GM19372 (cell line): ENCODE data around the gene RGS3.
"Not testable (repeated sequence)": the region's sequence is repeated elsewhere in the genome, so short reads cannot be mapped to it uniquely, and the experiment has no call there.

Experiments
- ATAC-seq: cut with Tn5 transposase; IDR thresholded peaks from one replicate; pipeline ENCODE4 v1.9.1; 2021; ENCODE audit warnings: mild to moderate bottlenecking, low read depth, moderate library complexity; ENCODE audit not compliant: unreplicated experiment

The RGS3 gene

DNA sequence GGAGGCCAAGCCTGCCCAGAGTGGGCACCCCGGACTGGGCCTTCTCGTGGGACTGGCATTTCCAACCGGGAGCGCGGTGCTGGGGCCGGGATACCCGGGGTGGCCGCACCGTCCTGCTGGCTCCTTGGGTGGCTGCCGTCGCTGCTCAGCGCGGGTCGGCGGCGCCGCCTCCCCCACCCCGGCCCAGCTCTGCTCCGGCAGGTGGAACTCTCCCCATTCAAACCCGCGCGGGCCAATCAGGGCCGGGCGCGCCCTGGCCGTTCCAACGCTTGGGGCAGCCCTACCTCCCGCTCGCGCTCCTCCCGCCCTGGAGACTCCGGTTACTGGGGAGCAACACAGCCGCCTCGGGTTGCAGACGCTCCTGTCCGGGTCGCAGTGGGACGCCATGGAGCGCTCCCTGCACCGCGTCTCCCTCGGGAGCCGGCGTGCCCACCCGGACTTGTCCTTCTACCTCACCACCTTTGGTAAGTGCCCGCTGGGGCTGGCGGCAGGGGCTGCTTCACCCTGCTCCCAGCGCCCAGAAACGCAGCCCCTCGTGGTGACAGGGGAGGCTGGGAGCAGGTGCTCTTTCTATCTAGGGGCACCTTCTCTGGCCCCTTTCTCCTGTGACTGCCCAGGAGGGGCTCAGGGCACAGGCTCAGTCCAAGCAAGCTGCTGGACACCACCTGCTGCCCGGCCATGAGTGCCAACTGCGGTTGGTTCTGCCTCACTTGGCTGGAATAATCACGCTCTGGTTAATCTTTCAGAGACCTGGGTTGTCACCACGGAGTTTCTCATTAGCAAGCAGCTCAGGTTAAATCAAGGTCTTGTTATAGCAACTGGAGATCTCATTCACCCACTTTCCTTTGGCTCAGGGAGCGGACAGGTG is at the start of gene RGS3:
RGS3 (plus strand) TSS at position 310 of the 868 bp plus-strand sequence; CDS start at position 386, 76 bp downstream.
- no peak for ATAC-seq

DNA sequence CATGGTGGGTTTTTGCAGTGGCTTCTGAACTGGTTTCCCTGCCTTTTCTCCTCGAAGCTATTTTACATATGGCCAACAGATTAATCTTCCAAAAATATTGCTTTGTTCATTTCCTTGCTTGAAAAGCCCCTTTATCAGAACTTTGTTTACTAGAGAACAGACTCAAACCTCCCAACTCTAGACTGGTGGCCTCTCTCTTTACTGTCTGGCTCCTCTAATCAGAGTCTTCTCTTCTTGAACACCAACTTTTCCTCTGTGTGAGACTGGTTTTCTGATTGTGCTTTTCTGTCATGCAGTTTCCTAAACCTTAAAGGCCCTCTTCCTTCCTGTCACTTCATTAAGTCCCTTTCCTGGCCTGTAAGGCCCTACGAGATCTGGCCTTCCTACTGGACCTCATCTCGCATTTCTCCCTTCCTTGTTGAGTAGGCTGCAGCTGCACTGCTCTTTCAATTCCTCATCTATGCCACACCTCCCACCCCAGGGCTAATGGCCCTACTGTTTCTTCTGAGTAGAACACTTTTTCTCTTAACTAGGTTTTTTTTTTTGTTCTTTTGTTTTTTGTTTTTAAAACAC is 47.3 kb upstream of the RGS3 start:
- ATAC-seq = peak; percentile 99

DNA sequence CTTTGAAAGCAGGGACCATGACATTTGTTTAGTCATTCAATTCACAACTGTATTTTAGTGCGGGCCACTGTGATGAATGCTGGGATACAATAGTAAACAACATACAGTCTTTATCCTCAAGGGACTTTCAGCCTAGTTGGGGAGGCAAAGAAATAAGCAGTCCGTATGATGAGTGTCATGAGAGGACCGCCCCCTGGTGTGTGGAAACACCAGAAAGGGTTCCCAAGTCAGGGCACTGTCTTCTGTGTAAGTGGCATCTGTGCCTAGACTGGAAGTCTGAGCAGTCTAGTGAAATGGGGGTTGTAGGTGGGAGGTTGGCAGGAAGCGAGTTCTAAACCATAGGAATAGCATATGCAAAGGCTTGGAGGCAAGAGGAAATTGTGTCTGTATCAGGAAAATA is 46.2 kb upstream of the RGS3 start:
- ATAC-seq = no peak

DNA sequence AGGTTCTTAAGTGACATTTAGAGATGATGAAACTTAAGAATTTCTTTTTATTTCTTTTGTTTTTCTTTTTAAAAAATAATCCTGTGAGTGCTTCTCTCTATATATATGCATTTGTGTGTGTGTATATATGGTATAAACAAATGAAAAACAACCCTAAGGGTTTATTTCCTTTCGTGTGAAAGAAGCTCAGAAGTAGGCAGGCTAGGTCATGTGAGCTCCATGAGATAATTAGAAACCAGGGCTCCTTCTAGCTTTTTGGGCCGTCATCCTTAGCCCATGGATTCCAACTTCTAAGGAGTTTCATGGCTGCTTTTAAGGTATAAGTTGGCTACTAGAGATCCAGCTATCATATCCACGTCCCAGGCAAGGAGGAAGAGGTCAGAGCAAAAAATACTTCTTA is 41.8 kb upstream of the RGS3 start:
- ATAC-seq = no peak

DNA sequence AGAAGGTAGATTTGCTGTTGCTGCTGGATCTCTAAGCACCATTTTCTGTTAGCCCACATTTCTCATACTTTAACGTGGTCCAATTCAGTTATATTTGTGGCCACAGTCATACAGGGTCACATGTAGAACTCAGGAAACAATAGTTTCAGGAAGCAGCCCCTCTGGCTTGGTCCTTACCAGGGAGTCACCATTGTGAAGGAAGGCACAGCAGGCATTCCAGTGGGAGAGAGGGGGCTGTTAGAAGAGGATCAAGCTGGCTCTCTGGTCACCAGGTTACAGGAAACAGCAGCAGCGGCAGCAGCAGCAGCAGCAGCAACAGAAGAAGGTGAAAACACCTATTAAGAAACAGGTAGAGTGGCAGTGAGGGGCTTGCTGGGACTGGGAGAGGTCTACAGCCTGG is 38.5 kb upstream of the RGS3 start:
- no peak for ATAC-seq

DNA sequence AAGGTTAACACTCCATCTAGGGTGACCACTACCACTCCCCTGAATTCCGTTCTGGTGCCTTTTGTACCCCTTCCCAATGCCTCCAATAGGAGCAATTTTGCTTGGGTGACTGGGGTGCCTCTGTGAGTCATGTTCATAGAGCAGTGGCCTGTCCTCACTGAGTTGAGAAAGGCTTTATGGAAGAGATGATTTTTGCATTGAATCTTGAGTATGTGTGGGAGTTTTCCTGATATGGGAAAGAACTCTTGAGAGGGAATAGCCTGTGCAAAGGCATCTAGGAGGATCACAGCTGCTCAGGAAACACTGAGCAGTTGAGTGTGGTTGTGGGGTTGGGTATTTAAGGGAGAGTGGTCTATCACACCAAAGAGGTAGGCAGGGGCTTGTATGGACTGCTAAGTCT is 36.8 kb upstream of the RGS3 start:
- ATAC-seq = no peak

DNA sequence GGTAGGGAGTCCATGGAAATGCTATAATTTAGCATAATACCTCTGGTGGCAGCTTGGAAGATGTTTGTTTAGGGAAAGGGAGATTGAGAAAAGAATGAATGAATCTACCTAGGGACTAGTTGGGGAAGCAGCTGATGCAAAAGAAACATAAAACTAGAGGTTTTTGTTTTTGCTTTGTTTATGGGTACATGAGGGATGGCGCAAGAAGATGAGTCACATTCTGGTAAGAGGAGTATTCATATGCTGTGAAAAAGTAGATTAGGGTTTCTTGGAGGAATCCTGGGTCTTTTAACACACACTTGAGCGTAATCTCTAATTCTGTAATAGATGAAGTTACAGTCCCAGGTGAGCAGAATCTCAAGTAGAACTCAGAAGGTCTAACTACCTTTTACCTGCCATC is 35.9 kb upstream of the RGS3 start:
- no peak for ATAC-seq

DNA sequence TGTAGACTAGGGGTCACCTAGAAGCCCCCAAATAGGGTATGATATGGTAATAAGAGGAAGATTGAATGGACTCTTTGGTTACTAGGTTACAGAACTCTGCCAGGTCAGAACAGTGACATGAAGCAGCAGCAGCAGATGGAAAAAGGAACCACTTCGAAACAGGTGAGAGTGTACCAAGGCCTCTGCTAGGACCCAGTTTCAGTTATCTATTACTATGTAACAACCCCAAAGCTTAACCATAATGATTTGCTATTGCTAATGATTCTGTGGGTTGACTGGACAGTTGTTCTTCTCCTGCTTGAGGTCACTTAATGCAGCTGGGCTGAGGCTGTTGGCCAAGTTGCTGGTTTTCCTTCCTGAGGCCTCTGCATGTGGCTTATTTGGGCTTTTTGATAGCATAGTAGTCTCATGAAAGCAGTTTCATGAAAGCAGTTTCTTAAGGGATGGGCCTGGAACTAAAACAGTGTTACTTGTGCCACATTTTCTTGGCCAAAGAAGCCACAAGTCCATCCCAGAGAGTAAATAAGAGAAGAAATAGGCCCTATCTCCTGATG is 35.4 kb upstream of the RGS3 start:
- ATAC-seq = no peak

DNA sequence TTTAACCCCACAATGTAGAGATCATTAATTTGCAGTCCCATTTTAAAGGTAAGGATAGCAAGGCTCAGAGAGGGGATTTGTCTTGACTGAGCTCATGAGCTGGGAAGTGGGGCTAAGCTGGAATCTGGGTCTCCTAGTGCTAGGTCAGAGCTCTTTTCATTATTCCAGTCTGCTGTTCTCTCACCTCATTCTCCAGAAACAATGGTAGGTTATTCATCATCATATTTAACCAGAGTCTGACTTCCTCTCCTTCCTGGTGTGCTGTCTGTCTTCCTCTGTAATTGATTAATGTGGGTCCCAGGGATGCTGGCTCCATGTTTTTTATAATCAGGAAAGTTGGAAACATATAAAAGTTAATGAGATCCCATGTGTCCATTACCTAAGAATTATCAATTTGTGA is 32.3 kb upstream of the RGS3 start:
- no peak for ATAC-seq

DNA sequence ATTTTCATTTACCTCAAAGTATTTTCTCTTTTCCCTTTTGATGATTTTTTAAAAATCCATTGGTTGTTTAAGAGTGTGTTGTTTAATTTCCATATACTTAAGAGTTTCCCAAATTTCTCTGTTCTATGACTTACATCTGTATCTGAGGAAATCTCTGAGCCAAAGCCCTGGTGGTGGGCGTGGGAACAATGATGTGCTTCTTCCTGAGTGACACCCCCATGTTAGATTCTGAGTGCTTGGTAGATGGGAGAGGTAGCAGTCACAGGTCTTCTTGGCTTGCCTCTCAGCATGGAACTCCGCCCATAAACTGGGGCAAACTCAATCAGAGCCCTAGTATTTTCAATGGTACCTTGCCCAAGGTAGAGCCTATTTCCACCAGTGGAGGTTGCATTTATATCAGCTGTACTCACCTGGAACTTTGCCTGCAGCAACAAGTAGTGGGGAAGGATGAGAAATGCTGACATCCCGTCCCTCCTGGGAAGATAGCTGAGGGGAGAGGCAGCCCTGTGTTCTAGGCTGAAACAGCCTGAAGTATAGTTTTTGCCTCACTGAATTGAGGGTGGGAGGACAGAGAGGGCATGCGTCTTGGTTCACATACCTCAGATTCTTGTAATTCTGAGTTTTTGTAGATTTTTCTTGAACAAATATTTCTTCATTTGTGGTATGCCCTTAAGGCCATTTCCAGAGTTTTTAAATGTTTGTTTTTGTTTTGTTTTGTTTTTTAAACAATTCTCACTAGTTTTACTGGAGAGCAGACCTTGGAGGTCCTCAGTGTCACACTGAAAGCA is 26.6 kb upstream of the RGS3 start:
- no peak for ATAC-seq

DNA sequence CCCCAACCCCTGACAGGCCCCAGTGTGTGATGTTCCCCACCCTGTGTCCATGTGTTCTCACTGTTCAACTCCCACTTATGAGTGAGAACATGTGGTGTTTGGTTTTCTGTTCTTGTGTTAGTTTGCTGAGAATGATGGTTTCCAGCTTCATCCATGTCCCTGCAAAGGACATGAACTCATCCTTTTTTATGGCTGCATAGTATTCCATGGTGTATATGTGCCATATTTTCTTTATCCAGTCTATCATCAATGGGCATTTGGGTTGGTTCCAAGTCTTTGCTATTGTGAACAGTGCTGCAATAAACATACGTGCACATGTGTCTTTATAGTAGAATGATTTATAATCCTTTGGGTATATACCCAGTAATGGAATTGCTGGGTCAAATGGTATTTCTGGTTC is 25.8 kb upstream of the RGS3 start:
- ATAC-seq = not testable (repeated sequence)

DNA sequence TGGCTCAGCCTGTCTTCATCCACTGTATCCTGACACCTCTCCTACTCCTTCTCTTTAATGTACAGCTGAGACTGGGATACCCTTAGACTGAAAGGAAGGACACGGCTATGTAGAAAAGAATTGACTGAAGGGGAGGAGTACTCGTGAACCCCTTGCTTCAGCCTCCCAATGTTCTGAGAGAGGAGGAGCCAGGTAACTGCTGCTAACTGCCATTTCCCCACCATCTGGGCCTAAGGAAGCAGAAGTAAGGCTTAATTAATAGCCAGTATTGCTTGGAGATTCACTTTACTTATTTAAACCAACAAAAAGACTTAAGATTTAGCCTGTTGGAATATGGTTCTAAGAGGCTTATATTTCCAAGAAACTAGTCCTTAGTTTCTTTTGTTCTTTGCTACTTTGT is 18.8 kb upstream of the RGS3 start:
- no peak for ATAC-seq

DNA sequence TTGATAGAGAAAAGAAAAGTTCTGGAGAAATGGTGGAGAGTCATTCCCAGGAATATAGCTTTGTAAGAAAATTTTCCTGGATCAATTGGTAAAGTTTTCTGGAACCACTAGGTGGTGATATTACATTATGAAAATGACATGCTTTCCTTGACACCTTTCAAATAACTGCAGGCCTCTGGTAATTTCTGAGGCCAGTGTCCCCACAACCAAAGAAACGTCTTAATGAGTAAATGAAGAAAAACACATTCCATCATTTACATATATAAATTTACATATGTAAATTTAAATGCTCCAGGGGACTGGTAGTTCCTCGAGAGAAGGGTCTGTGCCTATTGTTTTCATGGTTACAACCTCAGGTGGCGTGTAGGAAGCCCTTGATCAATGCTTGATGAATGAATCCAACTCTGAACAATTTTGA is 17.2 kb upstream of the RGS3 start:
- ATAC-seq = no peak

DNA sequence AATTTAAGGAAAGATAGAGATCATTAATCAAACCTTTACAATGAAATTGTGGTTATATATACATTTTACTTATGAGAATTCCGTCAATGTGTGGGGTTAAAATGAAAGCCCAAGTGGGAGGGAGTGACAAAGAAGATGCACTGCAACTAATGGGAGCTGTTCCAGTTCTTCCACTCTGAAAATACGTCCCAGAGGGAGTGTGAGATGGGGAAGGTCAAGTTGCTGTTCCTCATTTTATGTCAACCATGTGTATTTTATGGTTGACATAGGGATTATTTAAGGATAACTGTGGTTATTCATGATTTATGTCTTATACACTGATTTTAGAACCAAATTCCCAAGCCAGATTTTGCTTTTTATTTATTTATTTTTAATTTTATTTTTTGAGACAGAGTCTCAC is 14.2 kb upstream of the RGS3 start:
- ATAC-seq = no peak

DNA sequence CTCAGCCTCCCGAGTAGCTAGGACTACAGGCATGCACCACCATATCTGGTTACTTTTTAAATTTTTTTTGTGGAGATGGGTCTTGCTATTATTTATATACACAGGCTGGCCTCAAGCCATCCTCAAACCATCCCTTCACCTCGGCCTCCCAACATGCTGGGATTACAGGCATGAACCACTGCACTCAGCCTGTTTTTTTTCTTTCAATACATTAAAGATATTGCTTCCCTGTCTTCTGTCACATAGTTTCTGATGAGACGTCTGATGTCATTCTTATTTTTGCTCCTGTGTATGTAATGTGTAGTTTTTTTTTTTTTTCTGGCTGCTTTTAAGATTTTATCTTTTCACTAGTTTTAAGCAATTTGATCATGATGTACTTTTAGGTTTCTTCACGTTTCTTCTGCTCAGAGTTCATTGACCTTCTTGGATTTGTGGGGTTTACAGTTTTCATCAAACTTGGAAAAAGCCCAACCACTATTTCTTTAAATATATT is 11.4 kb upstream of the RGS3 start:
- ATAC-seq = no peak

DNA sequence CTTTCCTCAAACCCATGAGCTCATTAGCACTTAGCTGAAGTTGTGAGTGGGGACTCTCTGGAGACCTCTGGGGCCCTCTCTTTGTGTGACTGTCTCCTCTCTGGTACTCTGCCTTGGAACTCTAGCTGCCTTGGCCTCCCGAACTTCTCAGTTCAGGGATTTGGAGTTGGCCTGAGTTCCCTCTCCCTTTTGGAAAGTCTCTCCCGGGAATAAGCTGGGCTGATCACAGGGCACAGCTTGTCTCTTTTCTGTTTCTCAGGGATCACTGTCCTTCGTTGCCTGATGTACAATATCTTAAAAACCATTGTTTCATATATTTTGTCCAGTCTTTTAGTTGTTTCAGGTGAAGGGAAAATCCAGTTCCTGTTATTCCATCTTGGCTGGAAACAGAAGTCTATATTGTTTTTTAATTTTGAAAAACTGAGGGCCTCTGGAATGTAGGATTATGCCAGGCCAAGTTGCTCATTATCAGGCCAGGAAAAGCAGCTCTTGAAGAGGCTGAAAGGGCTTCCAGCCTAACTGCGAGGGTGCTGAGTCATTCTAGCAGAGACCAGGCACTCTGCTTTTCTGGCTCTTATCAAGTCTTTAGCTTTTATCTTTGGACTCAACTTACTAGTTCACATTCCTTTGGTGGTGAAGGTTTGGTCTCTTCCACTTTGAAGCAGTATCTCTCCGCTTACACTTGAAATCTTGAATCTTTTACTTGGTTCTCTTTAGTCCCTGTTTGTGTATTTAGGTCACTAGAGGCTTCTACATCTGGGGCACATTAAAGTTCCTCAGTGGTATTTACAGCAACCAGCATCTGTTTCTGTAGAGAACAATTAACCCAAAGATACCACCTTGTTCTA is 8.4 kb upstream of the RGS3 start:
- no peak for ATAC-seq

DNA sequence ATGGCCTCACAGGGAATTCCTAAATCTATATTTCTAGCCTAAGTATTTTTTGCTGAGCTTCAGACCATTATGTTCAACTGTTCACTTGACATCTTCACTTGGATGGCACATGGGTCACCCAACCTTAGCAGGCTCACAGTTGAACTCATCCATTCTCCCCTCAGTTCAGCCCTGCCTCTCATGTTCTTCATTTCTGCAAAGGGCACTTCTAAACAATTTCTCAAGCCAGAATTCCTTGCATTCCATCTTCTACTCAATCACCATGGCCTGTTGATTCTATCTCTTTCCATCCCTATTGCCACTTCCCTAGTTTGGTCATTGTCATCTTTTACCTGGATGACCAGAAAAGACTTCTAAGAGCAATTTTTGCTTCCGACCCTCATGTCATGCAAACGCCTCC is 7.3 kb upstream of the RGS3 start:
- ATAC-seq = no peak

DNA sequence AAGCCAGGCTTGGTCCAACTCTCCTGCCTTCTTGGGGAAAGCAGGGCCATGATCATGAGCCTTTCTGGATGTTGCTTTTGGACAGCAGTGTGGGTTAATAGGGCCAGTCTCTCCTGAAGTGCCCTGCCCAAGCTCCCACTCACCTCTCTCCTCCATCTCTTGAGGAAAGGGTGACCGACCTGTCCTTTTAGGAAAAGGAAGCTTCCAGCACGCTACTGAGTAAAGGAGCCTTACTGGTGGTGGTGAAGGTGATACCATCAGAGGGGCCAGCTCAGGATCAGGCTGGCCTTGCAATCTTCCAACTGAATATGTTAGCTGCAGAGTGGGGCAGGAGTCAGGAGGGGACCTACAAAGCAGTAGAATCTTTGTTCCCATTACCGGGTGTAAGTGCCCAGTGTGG is 2.2 kb upstream of the RGS3 start:
- no peak for ATAC-seq

DNA sequence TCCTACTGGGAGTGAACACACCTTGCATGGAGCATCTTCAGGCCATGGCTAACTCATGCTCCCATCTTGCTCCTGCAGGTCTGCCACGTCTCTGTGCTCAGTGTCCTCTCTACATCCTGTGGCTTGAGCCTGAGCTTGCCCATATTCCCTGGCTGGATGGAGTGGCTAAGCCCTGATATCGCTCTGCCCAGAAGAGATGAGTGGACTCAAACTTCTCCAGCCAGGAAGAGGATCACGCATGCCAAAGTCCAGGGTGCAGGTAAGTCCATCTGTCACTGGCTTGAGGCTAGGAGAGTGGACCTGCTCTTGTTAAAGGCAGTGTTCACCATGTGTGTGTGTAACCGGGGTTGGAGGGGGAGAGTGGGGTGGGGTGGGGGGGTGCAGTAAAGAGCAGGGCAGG is 1.6 kb upstream of the RGS3 start:
- no peak for ATAC-seq

DNA sequence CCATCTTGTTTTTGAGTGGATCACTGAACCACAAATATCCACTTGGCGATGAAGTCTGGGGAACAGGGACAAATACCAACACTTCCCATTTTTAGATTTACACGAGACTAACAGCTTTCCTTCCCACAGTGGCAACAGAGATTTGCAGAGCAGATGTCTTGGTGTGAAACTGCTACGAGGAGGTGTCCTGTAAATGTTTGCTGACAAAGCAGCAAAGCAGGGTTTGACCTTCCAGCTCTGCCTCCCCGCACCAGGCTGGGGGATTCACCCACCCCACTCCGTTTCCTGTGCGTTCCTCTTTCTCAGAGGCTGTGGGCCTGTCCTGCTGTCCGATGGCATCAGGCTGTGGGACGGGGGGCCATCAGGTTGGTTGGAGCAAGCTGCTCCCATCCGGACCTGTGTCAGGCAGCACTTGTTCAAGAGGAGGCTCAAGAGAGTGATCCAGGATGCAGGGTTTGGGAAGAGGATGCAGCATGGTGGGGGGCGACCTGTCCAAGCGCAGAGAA is 693 bp upstream of the RGS3 start:
- ATAC-seq = no peak
